Measurements from ENCODE around the gene FAM171A2.
"Not testable (repeated sequence)": the region's sequence is repeated elsewhere in the genome, so short reads cannot be mapped to it uniquely, and the experiment has no call there.

Gene FAM171A2

GRCh38 chr17:44376124-44376523 is 12.5 kb upstream of the FAM171A2 start:
- DNase-seq (ENCODE audit: insufficient read length, low spot score) (peak; percentile 61), FAIRE-seq (no peak)
- TF ChIP-seq POLR2A (IDR thresholded peaks at IDR 0.05; ENCODE audit: low read depth, low read length): no peak

GRCh38 chr17:44375196-44376017 is 11.8 kb upstream of the FAM171A2 start:
- TF ChIP-seq POLR2A (IDR thresholded peaks at IDR 0.05; ENCODE audit: low read depth, low read length): no peak
- DNase-seq (ENCODE audit: insufficient read length, low spot score): no peak
- FAIRE-seq: no peak

GRCh38 chr17:44374306-44375195 is 10.9 kb upstream of the FAM171A2 start:
- FAIRE-seq (no peak), DNase-seq (ENCODE audit: insufficient read length, low spot score) (no peak)
- no peak for TF ChIP-seq POLR2A (IDR thresholded peaks at IDR 0.05; ENCODE audit: low read depth, low read length)

- FAIRE-seq: no peak
- DNase-seq (ENCODE audit: insufficient read length, low spot score): no peak
- TF ChIP-seq POLR2A (IDR thresholded peaks at IDR 0.05; ENCODE audit: low read depth, low read length): no peak
These were observed 8.4 kb upstream of the FAM171A2 start for GRCh38 chr17:44372036-44372435.

- not testable (repeated sequence) for DNase-seq (ENCODE audit: insufficient read length, low spot score); FAIRE-seq
These were observed 5.9 kb upstream of the FAM171A2 start for GRCh38 chr17:44369414-44370023.

- DNase-seq (ENCODE audit: insufficient read length, low spot score); FAIRE-seq: not testable (repeated sequence)
These were observed 5.0 kb upstream of the FAM171A2 start for GRCh38 chr17:44368391-44369243.

- no peak for DNase-seq (ENCODE audit: insufficient read length, low spot score)
- FAIRE-seq: no peak
- no peak for TF ChIP-seq POLR2A (IDR thresholded peaks at IDR 0.05; ENCODE audit: low read depth, low read length)
These were observed 3.8 kb upstream of the FAM171A2 start for GRCh38 chr17:44367231-44367979.

- FAIRE-seq; DNase-seq (ENCODE audit: insufficient read length, low spot score): not testable (repeated sequence)
These were observed 1.4 kb upstream of the FAM171A2 start for GRCh38 chr17:44365051-44365450.

- FAIRE-seq (no peak), DNase-seq (ENCODE audit: insufficient read length, low spot score) (peak; percentile 61)
- no peak for TF ChIP-seq POLR2A (IDR thresholded peaks at IDR 0.05; ENCODE audit: low read depth, low read length)
These were observed 572 bp downstream of the FAM171A2 start for GRCh38 chr17:44362949-44363612.

GRCh38 chr17:44362459-44362948 is 1.1 kb downstream of the FAM171A2 start:
- FAIRE-seq (no peak), DNase-seq (ENCODE audit: insufficient read length, low spot score) (no peak)

GRCh38 chr17:44361292-44362260 is 2.1 kb downstream of the FAM171A2 start:
- TF ChIP-seq POLR2A (IDR thresholded peaks at IDR 0.05; ENCODE audit: low read depth, low read length): no peak
- FAIRE-seq (no peak), DNase-seq (ENCODE audit: insufficient read length, low spot score) (no peak)

More at GRCh38 chr17:44362459-44362948, 1.1 kb downstream of the FAM171A2 start:
- TF ChIP-seq POLR2A (IDR thresholded peaks at IDR 0.05; ENCODE audit: low read depth, low read length): no peak

All from H54 (cell line).